Central memory CD4-positive, alpha-beta T cell (primary cell): ENCODE results near the gene LHX4.

Source experiments
- DNase-seq: peaks from one replicate; pipeline ENCODE4 v3.0.0; 2022

The LHX4 gene

GRCh38 chr1:180246579-180246978, 16.5 kb downstream of the LHX4 start:
- no peak for DNase-seq

GRCh38 chr1:180247061-180247460, 17.0 kb downstream of the LHX4 start:
- no peak for DNase-seq

GRCh38 chr1:180247580-180247979, 17.5 kb downstream of the LHX4 start:
- DNase-seq: no peak

DNA sequence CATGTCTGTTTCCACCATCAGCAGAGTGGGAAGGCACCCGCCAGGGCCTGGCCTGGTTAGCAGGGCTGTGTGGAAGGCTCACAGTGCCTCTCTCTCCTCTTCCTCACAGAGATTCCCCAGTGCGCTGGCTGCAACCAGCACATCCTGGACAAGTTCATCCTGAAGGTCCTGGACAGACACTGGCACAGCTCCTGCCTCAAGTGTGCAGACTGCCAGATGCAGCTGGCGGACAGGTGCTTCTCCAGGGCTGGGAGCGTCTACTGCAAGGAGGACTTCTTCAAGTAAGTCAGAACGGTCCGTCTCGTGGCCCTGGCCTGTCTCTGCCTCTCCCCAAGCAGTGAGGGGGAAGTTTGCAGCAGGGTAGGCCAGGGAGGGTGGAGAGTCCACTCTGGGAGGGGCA, 18.1 kb downstream of the LHX4 start:
- no peak for DNase-seq

GRCh38 chr1:180248731-180249681, 18.9 kb downstream of the LHX4 start:
- DNase-seq: no peak

DNA sequence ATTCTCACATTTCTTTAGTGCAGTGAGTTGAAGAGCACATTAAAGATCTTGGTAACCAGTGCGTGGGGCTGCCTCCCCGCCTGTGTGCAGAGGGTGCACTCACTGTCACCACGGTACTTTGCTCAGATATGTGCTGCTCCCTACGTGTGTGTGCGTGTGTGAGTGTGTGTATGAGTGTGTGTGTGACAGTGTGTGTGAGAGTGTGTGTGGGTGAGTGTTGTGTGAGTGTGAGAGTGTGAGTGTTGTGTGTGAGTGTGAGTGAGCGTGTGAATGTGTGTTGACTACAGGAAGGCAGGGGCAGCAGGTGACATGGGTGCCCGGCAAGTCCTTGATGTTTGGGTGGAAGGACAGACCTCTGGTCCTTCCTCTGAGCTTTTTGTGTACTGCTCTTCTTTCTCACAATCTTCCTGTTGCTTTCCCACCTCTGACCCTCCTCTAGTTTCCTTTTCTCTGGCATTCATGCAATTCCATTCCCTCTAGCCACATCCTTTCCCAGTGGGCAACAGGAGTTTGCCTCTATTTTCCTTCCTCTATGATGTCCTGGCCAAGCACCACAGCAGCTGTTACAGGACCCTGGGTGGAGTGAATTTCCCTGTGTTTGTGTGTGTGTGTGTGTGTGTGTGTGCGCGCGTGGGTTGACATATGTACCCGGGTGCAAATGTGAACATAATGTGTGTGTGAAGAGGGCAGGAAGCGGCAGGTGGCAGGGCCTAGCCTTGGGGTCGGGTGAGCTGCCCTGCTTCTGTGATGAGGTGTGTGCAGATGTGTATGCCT, 19.8 kb downstream of the LHX4 start:
- no peak for DNase-seq

DNA sequence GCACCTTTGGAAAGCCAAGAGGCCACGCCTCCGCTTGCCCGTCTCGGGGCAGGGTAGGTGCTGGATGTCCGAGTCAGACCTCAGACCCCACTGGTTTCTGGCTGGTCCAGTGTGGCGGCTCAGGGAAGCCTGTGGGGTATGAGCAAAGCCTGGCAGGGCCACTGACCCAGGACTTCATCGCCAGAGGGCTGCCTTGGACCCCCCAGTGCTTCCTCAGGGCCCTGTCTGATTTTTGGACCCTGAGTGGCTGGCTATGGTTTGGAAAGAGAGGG, 20.4 kb downstream of the LHX4 start:
- DNase-seq: no peak

GRCh38 chr1:180250883-180251509, 20.9 kb downstream of the LHX4 start:
- DNase-seq: no peak

DNA sequence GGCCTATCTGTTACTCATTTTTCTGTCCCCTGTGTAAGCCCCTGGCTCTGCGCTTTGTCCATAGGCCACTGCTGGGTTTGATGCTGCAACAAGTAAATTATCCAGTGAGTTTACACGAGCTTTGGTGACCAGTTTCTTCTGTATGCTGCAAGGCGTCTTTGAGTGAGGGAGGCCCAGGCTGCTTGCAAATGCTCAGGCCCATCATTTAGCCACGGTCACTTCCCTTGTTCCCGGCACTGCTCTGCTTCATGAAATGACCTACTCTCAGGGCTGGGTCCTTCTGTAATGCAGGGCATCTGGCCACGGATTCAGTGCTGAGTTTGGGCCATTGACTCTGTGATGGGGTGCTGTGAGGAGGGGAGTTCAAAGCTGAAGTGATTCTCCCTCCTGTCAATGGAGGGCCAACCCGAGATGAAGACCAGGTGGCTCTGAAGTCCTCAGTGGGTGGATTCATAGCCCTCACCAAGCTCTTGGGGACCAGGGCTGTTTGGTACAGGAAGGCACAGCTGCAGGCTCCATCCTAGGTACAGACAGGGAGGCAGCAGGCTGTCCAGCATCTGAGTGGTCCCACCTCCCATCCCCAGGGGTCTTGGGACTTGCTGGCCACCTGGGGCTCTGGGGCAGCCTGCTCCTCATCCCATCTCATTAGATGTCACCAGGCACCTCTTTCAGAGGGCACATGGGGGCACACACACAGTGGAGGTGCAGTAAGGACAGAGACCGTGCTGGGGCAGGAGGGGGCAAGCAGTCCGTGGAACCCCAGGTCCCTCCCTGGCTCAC, 21.7 kb downstream of the LHX4 start:
- DNase-seq: no peak

DNA sequence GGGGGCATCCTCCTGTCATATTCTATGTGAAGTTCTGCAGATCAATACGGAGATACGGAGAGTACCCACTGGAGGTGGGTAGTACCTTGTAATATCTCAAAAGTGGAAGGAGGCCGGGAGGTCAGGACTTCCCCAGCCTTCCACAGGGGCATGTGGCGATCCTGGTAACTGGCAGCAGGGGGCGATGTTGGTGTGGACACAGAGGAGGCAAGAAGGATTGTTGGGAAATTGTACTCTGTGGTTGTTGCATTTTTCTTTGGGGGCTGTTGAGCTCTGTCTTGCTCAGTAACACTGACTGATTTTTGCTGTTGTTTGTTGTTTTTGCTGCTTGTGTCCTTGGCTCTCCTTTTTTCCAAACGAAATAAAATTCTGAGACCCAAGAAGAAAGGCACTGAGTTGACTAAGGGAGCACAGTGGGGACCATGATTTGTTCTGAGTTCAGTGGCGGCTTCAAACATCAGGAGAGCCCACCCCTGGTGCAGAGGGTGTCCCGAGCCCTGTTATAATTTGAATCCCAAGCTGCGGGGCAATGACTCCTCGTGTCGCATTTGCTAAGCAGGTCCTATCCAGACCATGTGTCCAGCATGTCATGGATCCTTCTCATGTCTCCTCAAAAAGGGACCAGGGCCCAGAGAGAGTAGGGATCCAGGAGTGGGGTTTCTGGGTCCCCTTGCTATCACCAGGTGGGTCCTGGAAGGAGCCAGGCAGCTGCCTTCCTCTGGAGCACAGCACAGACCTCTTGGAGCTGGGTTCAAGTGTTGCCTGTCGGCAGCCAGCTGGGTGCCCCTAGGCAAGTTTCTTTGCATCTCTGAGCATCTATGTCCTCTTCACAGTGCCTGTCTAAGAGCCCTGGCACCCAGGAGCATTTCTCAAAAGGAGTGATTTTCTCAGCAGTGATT, 22.8 kb downstream of the LHX4 start:
- peak; percentile 39 for DNase-seq

DNA sequence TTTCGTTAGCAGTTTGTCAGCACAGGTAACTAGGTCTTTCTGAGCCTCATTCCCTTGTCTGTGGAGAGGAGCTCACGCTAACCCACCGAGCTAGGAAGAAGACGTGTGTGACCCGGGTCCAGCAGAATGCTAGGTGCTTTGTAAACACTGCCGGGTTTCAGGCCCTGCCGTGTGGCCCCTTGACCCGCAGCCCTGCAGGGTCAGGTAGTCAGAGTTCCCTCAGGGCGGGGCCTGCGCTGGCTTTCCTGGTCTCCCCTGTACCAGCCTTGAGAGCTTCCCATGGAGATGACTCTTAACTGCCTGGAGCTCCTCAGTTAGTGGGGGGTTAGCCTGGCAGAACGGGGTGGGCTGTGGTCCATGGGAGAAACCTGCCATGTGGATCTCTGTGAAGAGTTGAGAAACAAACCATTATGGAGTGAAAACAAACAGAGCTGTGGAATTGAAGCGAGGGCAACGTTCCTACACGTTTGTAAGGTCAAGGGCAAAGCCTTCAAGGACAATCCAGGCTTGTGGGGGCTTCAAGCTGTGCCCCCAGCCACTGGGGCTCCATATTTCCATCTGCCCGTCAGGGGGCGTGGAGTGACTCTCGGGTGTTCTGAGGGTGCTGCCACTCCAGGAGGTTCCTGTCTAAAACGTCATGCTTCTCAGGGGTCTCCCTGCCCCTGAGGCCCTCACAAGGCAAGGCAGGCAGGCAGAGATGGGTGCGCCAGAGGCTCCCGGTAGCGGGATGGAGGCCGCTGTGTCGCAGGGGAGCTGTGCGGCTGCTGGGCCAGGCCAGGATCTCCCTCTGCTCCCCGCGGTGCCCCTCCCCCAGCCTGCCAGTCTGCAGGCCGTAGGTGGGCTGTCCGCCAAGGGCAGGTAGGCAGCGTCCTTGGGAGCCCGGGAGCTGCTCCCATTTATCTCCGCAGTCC, 23.8 kb downstream of the LHX4 start:
- no peak for DNase-seq

DNA sequence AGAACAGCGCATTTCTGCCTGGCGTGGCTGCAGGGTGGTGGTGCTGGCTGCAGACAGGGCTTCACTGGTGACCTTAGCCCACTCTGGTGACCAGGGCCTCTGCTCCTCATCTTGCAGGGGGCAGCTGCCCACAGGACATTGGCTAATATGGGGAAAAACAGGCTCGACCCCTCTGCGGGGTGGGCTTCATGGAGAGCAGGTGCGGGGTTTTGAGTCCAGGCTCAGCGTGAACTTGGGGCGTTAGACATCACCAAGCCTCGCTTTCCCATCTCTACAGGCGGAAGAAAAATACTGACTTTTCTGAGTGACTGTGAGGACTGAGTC, 24.4 kb downstream of the LHX4 start:
- no peak for DNase-seq

- no peak for DNase-seq
These were observed 24.8 kb downstream of the LHX4 start for GRCh38 chr1:180254854-180255253.

DNA sequence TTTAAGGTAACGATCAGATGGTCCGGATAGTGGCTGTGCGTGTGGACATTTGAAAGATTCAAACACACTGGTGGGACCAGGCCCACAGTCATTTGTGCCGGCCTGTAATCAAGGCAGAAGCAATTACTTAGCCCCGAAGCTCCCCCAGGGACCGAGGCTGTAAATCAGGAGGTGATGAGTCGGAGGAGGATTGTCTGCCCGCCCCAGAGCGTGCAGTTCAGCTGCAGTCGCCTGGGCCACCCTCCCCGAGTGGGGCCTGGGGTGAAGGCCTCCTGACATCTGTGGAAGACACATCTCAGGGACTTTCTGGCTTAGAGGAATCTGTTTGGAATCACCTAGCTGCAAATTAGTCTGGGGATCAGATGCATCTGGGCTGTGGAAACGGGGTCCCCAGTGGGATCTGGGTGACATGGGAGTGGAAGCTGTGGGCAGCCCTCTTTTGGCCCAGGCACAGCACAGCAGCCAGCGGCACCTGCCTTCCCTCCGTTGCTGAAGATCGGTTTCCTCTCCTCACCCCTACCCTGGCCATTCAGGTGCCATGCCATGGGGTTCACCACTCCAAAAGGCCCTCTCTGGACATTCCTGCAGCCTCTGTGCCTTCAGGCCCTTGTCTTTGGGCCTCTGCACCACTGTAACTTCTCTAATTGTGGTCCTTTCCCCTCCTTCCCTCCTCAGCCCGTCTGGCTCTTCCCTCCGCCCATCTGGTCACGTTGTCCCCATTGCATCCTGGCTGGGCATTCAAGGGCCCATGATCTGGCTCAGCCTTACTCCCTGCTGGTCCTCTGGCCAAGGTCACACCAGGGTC, 25.7 kb downstream of the LHX4 start:
- no peak for DNase-seq

DNA sequence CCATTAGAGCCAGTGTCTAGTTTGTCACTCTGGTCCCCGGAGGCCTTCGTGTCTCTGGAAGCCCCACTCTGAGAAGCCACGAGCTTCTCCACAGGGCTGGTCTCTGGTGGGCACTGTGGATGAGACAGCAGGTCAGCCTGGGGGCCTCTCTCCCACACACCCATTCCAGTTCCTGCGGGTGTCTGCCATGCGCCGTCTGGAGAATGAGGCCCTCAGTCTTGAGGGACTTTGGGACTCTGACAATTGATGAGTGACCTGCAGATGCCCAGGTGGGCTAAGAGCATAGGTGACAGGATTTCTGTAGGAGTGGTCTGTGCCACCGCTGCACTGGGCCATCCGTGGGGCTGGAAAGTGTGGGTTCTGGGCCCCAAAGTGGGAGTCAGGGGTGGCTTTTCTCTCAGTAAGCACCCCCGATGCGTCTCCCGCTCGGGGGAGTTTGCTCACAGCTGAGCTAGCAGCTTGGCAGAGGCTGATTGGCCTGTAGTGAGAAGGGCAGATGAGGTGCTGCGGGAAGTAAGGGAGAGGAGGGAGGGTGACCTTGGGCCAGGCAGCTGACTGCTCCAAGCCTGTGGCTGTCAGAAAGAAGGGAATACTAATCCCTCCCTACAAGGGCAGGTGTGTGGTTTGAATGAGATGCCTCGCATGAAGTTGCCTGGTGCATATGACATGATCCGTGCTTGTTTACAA, 26.4 kb downstream of the LHX4 start:
- no peak for DNase-seq

DNA sequence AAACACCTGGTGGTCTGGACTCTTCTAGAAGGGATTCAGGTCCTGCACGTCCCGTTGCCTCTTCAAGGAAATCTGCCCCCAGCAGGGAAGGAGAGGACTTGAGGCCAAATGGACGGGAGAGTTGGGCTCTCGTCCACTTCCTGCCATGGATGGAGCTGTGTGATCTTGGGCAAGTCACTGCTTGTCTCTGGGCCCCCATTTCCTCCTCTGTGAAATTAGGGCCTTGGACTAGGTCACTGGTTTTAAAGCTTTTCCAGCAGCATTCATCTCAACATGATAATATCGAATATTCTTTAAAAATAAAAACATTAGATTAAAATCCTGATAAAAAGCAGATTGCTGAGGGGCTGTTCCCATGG, 26.9 kb downstream of the LHX4 start:
- no peak for DNase-seq

DNA sequence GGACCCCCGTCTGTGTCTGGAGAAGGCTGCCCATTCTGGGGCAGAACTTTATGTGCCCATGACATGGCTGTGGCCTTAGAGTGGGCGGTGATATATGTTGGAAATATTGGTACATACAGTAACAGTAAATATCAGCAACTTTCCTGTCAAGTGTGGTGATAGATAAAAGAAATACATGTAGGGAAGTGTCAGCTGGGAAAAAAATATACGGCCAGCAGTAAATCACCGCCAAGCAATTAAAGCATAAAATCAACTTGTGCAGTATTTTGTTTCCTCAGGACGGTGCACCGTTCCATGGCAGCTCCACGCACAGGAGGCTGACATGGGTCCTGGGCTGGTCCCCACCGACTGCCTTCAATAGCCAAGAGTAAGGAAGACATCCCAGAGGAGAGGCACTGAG, 27.4 kb downstream of the LHX4 start:
- no peak for DNase-seq

- no peak for DNase-seq
These were observed 28.2 kb downstream of the LHX4 start for GRCh38 chr1:180258290-180258689.

- DNase-seq: no peak
These were observed 28.9 kb downstream of the LHX4 start for GRCh38 chr1:180258935-180259334.
